Measurements from ENCODE around the gene PTH2.

Gene PTH2

GRCh38 chr19:49468746-49469447, 45.7 kb upstream of the PTH2 start:
- Histone ChIP-seq H3K9me3 (ENCODE audit: insufficient read depth, low read length) (no peaks in the 10 kb centered on the region), H3K4me1 (ENCODE audit: low read length) (peaks cover 13% of the 10 kb centered on the region), H3K9ac (ENCODE audit: low read length) (no peak overlapping the region), H2AFZ (ENCODE audit: low read depth, low read length) (no peak overlapping the region), H3K27ac (ENCODE audit: low read length) (no peak overlapping the region), H3K4me2 (ENCODE audit: low read length) (no peak overlapping the region), H3K27me3 (ENCODE audit: low read depth, low read length) (no peaks in the 10 kb centered on the region), H3K79me2 (ENCODE audit: low read length) (no peaks in the 10 kb centered on the region), H3K36me3 (replicated peaks; ENCODE audit: low read depth, low read length) (peaks cover 10% of the 10 kb centered on the region), H4K20me1 (ENCODE audit: insufficient read depth, low read length) (no peaks in the 10 kb centered on the region), H3K4me3 (ENCODE audit: low read length) (no peak overlapping the region)
- TF ChIP-seq EZH2phosphoT487 (IDR thresholded peaks at IDR 0.05; ENCODE audit: low read depth), result no peak
- TF ChIP-seq CTCF (IDR thresholded peaks at IDR 0.05; ENCODE audit: low read depth, low read length), result no peak

- H3K9ac ChIP-seq (ENCODE audit: low read length), result no peak overlapping the region
- no peaks in the 10 kb centered on the region for H4K20me1 ChIP-seq (ENCODE audit: insufficient read depth, low read length)
- no peak overlapping the region for H3K4me2 ChIP-seq (ENCODE audit: low read length)
- no peak overlapping the region for H2AFZ ChIP-seq (ENCODE audit: low read depth, low read length)
- H3K9me3 ChIP-seq (ENCODE audit: insufficient read depth, low read length), result no peaks in the 10 kb centered on the region
- no peaks in the 10 kb centered on the region for H3K79me2 ChIP-seq (ENCODE audit: low read length)
- no peak overlapping the region for H3K27ac ChIP-seq (ENCODE audit: low read length)
- no peak overlapping the region for H3K4me3 ChIP-seq (ENCODE audit: low read length)
- TF ChIP-seq EZH2phosphoT487 (IDR thresholded peaks at IDR 0.05; ENCODE audit: low read depth) (no peak), CTCF (IDR thresholded peaks at IDR 0.05; ENCODE audit: low read depth, low read length) (no peak)
- H3K27me3 ChIP-seq (ENCODE audit: low read depth, low read length), result no peaks in the 10 kb centered on the region
- H3K36me3 ChIP-seq (replicated peaks; ENCODE audit: low read depth, low read length), result peaks cover 10% of the 10 kb centered on the region
- peaks cover 9% of the 10 kb centered on the region for H3K4me1 ChIP-seq (ENCODE audit: low read length)
Measured at GRCh38 chr19:49468199-49468598, 45.0 kb upstream of the PTH2 start.

GRCh38 chr19:49465371-49465770, 42.1 kb upstream of the PTH2 start:
- H2AFZ ChIP-seq (ENCODE audit: low read depth, low read length), result no peak overlapping the region
- TF ChIP-seq EZH2phosphoT487 (IDR thresholded peaks at IDR 0.05; ENCODE audit: low read depth), result no peak
- TF ChIP-seq CTCF (IDR thresholded peaks at IDR 0.05; ENCODE audit: low read depth, low read length), result no peak
- no peaks in the 10 kb centered on the region for H3K27me3 ChIP-seq (ENCODE audit: low read depth, low read length)
- H3K4me2 ChIP-seq (ENCODE audit: low read length), result no peak overlapping the region
- peaks cover 14% of the 10 kb centered on the region for H3K36me3 ChIP-seq (replicated peaks; ENCODE audit: low read depth, low read length)
- no peak overlapping the region for H3K9ac ChIP-seq (ENCODE audit: low read length)
- H4K20me1 ChIP-seq (ENCODE audit: insufficient read depth, low read length), result no peaks in the 10 kb centered on the region
- H3K79me2 ChIP-seq (ENCODE audit: low read length), result no peaks in the 10 kb centered on the region
- peaks cover 5% of the 10 kb centered on the region for H3K4me1 ChIP-seq (ENCODE audit: low read length)
- H3K4me3 ChIP-seq (ENCODE audit: low read length), result no peak overlapping the region
- no peak overlapping the region for H3K27ac ChIP-seq (ENCODE audit: low read length)
- H3K9me3 ChIP-seq (ENCODE audit: insufficient read depth, low read length), result no peaks in the 10 kb centered on the region

GRCh38 chr19:49463960-49464740, 40.9 kb upstream of the PTH2 start:
- no peak overlapping the region for H2AFZ ChIP-seq (ENCODE audit: low read depth, low read length)

More at GRCh38 chr19:49463960-49464740, 40.9 kb upstream of the PTH2 start:
- Histone ChIP-seq H4K20me1 (ENCODE audit: insufficient read depth, low read length) (no peaks in the 10 kb centered on the region), H3K27me3 (ENCODE audit: low read depth, low read length) (no peaks in the 10 kb centered on the region), H3K4me2 (ENCODE audit: low read length) (no peak overlapping the region), H3K79me2 (ENCODE audit: low read length) (no peaks in the 10 kb centered on the region), H3K36me3 (replicated peaks; ENCODE audit: low read depth, low read length) (peaks cover 18% of the 10 kb centered on the region), H3K27ac (ENCODE audit: low read length) (no peak overlapping the region), H3K4me1 (ENCODE audit: low read length) (no peaks in the 10 kb centered on the region), H3K9ac (ENCODE audit: low read length) (no peak overlapping the region), H3K4me3 (ENCODE audit: low read length) (no peak overlapping the region), H3K9me3 (ENCODE audit: insufficient read depth, low read length) (no peaks in the 10 kb centered on the region)
- TF ChIP-seq EZH2phosphoT487 (IDR thresholded peaks at IDR 0.05; ENCODE audit: low read depth) (no peak), CTCF (IDR thresholded peaks at IDR 0.05; ENCODE audit: low read depth, low read length) (no peak)
